OCI-LY1 (cell line): ENCODE measurements around the gene IFT74.

Source experiments
- EZH2 ChIP-seq: fragments of 200-600 bp; sonication (generic), shearing (Covaris generic); IDR thresholded peaks from 2 replicates; pipeline ENCODE4 v1.8.0; 2017; ENCODE audit warnings: borderline replicate concordance, mixed run types, mild to moderate bottlenecking, antibody characterized with exemption, low read length, moderate library complexity, mixed read lengths
- TF ChIP-seq, protein P1 (sequence below): fragments of 200-600 bp; sonication (generic), shearing (Covaris generic); IDR thresholded peaks from 2 replicates; pipeline ENCODE4 v1.5.1; 2017; ENCODE audit warnings: mild to moderate bottlenecking, antibody characterized with exemption, low read length, moderate library complexity, mixed read lengths

- TF ChIP-seq, protein P1, sequence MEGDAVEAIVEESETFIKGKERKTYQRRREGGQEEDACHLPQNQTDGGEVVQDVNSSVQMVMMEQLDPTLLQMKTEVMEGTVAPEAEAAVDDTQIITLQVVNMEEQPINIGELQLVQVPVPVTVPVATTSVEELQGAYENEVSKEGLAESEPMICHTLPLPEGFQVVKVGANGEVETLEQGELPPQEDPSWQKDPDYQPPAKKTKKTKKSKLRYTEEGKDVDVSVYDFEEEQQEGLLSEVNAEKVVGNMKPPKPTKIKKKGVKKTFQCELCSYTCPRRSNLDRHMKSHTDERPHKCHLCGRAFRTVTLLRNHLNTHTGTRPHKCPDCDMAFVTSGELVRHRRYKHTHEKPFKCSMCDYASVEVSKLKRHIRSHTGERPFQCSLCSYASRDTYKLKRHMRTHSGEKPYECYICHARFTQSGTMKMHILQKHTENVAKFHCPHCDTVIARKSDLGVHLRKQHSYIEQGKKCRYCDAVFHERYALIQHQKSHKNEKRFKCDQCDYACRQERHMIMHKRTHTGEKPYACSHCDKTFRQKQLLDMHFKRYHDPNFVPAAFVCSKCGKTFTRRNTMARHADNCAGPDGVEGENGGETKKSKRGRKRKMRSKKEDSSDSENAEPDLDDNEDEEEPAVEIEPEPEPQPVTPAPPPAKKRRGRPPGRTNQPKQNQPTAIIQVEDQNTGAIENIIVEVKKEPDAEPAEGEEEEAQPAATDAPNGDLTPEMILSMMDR, result no peak
- TF ChIP-seq EZH2, result no peak
These were observed 73.0 kb downstream of the IFT74 start for GRCh38 chr9:27029186-27029585.
